ENCODE results near the gene NHERF2.

Gene NHERF2

GRCh38 chr16:2013527-2013926, 13.2 kb upstream of the NHERF2 start:
- H3K27me3 ChIP-seq (ENCODE audit: insufficient read depth, low read length, poor library complexity, severe bottlenecking): no peaks in the 10 kb centered on the region
- TF ChIP-seq EZH2phosphoT487 (IDR thresholded peaks at IDR 0.05; ENCODE audit: borderline replicate concordance): no peak
- TF ChIP-seq, protein P1, sequence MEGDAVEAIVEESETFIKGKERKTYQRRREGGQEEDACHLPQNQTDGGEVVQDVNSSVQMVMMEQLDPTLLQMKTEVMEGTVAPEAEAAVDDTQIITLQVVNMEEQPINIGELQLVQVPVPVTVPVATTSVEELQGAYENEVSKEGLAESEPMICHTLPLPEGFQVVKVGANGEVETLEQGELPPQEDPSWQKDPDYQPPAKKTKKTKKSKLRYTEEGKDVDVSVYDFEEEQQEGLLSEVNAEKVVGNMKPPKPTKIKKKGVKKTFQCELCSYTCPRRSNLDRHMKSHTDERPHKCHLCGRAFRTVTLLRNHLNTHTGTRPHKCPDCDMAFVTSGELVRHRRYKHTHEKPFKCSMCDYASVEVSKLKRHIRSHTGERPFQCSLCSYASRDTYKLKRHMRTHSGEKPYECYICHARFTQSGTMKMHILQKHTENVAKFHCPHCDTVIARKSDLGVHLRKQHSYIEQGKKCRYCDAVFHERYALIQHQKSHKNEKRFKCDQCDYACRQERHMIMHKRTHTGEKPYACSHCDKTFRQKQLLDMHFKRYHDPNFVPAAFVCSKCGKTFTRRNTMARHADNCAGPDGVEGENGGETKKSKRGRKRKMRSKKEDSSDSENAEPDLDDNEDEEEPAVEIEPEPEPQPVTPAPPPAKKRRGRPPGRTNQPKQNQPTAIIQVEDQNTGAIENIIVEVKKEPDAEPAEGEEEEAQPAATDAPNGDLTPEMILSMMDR (conservative IDR thresholded peaks at IDR 0.05; ENCODE audit: low read length): no peak
- no peak overlapping the region for H3K9ac ChIP-seq (ENCODE audit: low read depth, low read length, poor library complexity, severe bottlenecking)
- peaks cover 5% of the 10 kb centered on the region for H4K20me1 ChIP-seq (ENCODE audit: insufficient read depth, low read length, poor library complexity, severe bottlenecking)
- peaks cover 8% of the 10 kb centered on the region for H3K79me2 ChIP-seq (ENCODE audit: insufficient read depth, low read length)
- no peak overlapping the region for H2AFZ ChIP-seq (ENCODE audit: low read length)
- H3K4me1 ChIP-seq (ENCODE audit: insufficient read depth, low read length, poor library complexity, severe bottlenecking): peaks cover 7% of the 10 kb centered on the region
- H3K9me2 ChIP-seq (replicated peaks; ENCODE audit: low read depth, low read length): no peaks in the 10 kb centered on the region
- H3K4me2 ChIP-seq (ENCODE audit: low read depth, low read length, poor library complexity, severe bottlenecking): no peak overlapping the region
- no peaks in the 10 kb centered on the region for H3K36me3 ChIP-seq (ENCODE audit: insufficient read depth, low read length)
- H3F3A ChIP-seq (ENCODE audit: low read depth): no peaks in the 10 kb centered on the region
- H3K9me3 ChIP-seq (ENCODE audit: insufficient read depth, low read depth, low read length): no peaks in the 10 kb centered on the region
- H3K4me3 ChIP-seq (ENCODE audit: low read length, poor library complexity, severe bottlenecking): no peak overlapping the region

DNA sequence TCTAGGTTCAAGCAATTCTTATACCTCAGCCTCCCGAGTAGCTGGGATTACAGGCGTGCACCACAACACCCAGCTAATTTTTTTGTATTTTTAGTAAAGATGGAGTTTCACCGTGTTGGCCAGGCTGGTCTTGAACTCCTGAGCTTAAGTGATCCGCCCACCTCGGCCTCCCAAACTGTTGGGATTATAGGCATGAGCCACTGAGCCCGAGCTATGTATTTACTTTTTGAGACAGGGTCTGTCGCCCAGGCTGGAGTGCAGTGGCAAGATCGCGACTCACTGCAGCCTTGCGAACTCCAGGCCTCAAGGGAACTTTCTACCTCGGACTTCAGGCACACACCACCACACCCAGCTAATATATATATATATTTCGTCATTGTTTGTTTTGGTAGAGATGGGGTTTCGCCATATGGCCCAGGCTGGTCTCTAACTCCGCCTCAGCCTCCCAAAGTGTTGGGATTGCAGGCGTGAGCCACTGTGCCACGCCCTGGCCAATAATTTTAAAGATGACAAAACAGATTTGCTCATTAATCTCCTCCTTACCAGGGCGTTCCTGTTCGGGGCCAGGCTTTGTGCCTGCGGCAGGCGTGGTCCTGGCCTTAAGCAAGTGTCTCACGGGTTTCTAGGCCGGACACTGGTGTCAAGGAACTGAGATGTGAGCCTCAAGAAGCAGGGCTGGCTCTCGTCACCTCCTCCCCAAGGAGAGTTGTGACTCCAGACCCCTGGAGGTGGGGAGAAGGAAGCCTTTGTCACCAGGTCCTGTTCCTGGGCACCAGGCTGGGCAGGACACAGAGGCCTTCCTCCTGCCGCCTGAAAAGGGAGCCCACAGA, 11.4 kb upstream of the NHERF2 start:
- no peaks in the 10 kb centered on the region for H4K20me1 ChIP-seq (ENCODE audit: insufficient read depth, low read length, poor library complexity, severe bottlenecking)
- no peaks in the 10 kb centered on the region for H3K79me2 ChIP-seq (ENCODE audit: insufficient read depth, low read length)
- no peak overlapping the region for H3K4me2 ChIP-seq (ENCODE audit: low read depth, low read length, poor library complexity, severe bottlenecking)
- no peaks in the 10 kb centered on the region for H3F3A ChIP-seq (ENCODE audit: low read depth)
- H3K4me1 ChIP-seq (ENCODE audit: insufficient read depth, low read length, poor library complexity, severe bottlenecking): peaks cover 2% of the 10 kb centered on the region
- H3K4me3 ChIP-seq (ENCODE audit: low read length, poor library complexity, severe bottlenecking): no peak overlapping the region
- TF ChIP-seq, protein P1 (conservative IDR thresholded peaks at IDR 0.05; ENCODE audit: low read length): no peak
- no peak for TF ChIP-seq EZH2phosphoT487 (IDR thresholded peaks at IDR 0.05; ENCODE audit: borderline replicate concordance)
- H3K36me3 ChIP-seq (ENCODE audit: insufficient read depth, low read length): no peaks in the 10 kb centered on the region
- H2AFZ ChIP-seq (ENCODE audit: low read length): no peak overlapping the region
- H3K27me3 ChIP-seq (ENCODE audit: insufficient read depth, low read length, poor library complexity, severe bottlenecking): no peaks in the 10 kb centered on the region
- H3K9me2 ChIP-seq (replicated peaks; ENCODE audit: low read depth, low read length): no peaks in the 10 kb centered on the region
- no peaks in the 10 kb centered on the region for H3K9me3 ChIP-seq (ENCODE audit: insufficient read depth, low read depth, low read length)
- H3K9ac ChIP-seq (ENCODE audit: low read depth, low read length, poor library complexity, severe bottlenecking): no peak overlapping the region

DNA sequence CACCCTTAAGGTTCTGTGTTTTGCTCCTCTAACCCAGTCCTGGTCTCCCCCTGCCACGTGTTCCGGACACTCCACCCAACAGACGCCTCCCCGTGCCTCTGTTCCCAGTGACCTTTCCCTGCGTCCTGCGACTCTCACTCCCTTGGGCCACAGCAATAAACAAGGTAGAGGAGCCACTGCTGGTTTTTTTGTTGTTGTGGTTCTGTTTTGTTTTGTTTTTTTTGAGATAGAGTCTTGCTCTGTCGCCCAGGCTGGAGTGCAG, 10.8 kb upstream of the NHERF2 start:
- no peaks in the 10 kb centered on the region for H3K4me1 ChIP-seq (ENCODE audit: insufficient read depth, low read length, poor library complexity, severe bottlenecking)
- no peak for TF ChIP-seq EZH2phosphoT487 (IDR thresholded peaks at IDR 0.05; ENCODE audit: borderline replicate concordance)
- TF ChIP-seq, protein P1 (conservative IDR thresholded peaks at IDR 0.05; ENCODE audit: low read length): no peak
- H3K9ac ChIP-seq (ENCODE audit: low read depth, low read length, poor library complexity, severe bottlenecking): no peak overlapping the region
- no peaks in the 10 kb centered on the region for H3K27me3 ChIP-seq (ENCODE audit: insufficient read depth, low read length, poor library complexity, severe bottlenecking)
- no peaks in the 10 kb centered on the region for H3K9me2 ChIP-seq (replicated peaks; ENCODE audit: low read depth, low read length)
- no peak overlapping the region for H2AFZ ChIP-seq (ENCODE audit: low read length)
- H3K9me3 ChIP-seq (ENCODE audit: insufficient read depth, low read depth, low read length): no peaks in the 10 kb centered on the region
- no peaks in the 10 kb centered on the region for H3K79me2 ChIP-seq (ENCODE audit: insufficient read depth, low read length)
- H3K4me2 ChIP-seq (ENCODE audit: low read depth, low read length, poor library complexity, severe bottlenecking): no peak overlapping the region
- H4K20me1 ChIP-seq (ENCODE audit: insufficient read depth, low read length, poor library complexity, severe bottlenecking): no peaks in the 10 kb centered on the region
- H3K36me3 ChIP-seq (ENCODE audit: insufficient read depth, low read length): no peaks in the 10 kb centered on the region
- H3F3A ChIP-seq (ENCODE audit: low read depth): no peaks in the 10 kb centered on the region
- H3K4me3 ChIP-seq (ENCODE audit: low read length, poor library complexity, severe bottlenecking): no peak overlapping the region

Measured in Loucy (cell line).